WTC11 (cell line): ENCODE results near the gene IGFBPL1. TPM values are rescaled to one million over a fixed set of nuclear protein-coding genes. Genes with fewer than 3 reads are reported as not detected.

Experiments
- ATAC-seq: fragments of 200-7000 bp; cut with Tn5 transposase; 2 replicates; pipeline ENCODE4 v1.10.0; 2021; ENCODE audit warnings: mild to moderate bottlenecking, moderate library complexity
- CTCF ChIA-PET: fragments of 300-600 bp; sonication (Branson Sonifier 250); formaldehyde crosslinking; loops from one replicate; lab custom pipeline; 2021; ENCODE audit warnings: antibody characterized with exemption; lab: Charles Lee
- POLR2A ChIA-PET: fragments of 350-600 bp; sonication (Branson Sonifier 250); formaldehyde crosslinking; loops from one replicate; lab custom pipeline; 2021; ENCODE audit warnings: antibody characterized with exemption; lab: Charles Lee
- DNase-seq: peaks from one replicate; pipeline ENCODE4 v3.0.0; 2021; ENCODE audit warnings: low spot score
- H3K27ac Mint-ChIP-seq: 2 replicates; pipeline ENCODE4 v1.8.0; 2021; ENCODE audit warnings: mixed read lengths
- H3K27me3 Mint-ChIP-seq: 2 replicates; pipeline ENCODE4 v1.8.0; 2021; ENCODE audit warnings: low read depth, mild to moderate bottlenecking, moderate library complexity, mixed read lengths
- H3K36me3 Mint-ChIP-seq: 2 replicates; pipeline ENCODE4 v1.8.0; 2021; ENCODE audit warnings: mixed read lengths
- H3K4me1 Mint-ChIP-seq: 2 replicates; pipeline ENCODE4 v1.8.0; 2022; ENCODE audit warnings: mixed read lengths
- H3K4me3 Mint-ChIP-seq: 2 replicates; pipeline ENCODE4 v1.8.0; 2021; ENCODE audit warnings: mild to moderate bottlenecking, moderate library complexity, mixed read lengths
- H3K9me3 Mint-ChIP-seq: 2 replicates; pipeline ENCODE4 v1.8.0; 2021; ENCODE audit warnings: mixed read lengths
- ATF1 ChIP-seq: sonication (generic); formaldehyde crosslinking; IDR thresholded peaks from 2 replicates; pipeline ENCODE4 v1.8.1; 2023; ENCODE audit warnings: mild to moderate bottlenecking, moderate library complexity, missing genetic modification reagents
- CREB1 ChIP-seq: sonication (generic); formaldehyde crosslinking; IDR thresholded peaks from 2 replicates; pipeline ENCODE4 v1.8.0; 2023; ENCODE audit warnings: mild to moderate bottlenecking, missing genetic modification reagents
- ELF4 ChIP-seq: sonication (generic); formaldehyde crosslinking; IDR thresholded peaks from 2 replicates; pipeline ENCODE4 v1.8.1; 2022; ENCODE audit warnings: low read depth, mild to moderate bottlenecking, moderate library complexity, missing genetic modification reagents
- MXD4 ChIP-seq: fragments of 250-450 bp; sonication (Bioruptor Pico); IDR thresholded peaks from 2 replicates; pipeline ENCODE4 v1.8.0; 2021; ENCODE audit warnings: mild to moderate bottlenecking, moderate library complexity, borderline replicate concordance
- NR1H2 ChIP-seq: sonication (generic); formaldehyde crosslinking; IDR thresholded peaks from 2 replicates; pipeline ENCODE4 v1.9.0; 2021; ENCODE audit warnings: mild to moderate bottlenecking, moderate library complexity, missing genetic modification reagents
- OVOL2 ChIP-seq: fragments of 250-450 bp; sonication (Bioruptor Pico); IDR thresholded peaks from 2 replicates; pipeline ENCODE4 v1.9.0; 2021; ENCODE audit warnings: mild to moderate bottlenecking, borderline replicate concordance
- RELA ChIP-seq: sonication (generic); formaldehyde crosslinking; IDR thresholded peaks from 2 replicates; pipeline ENCODE4 v1.8.1; 2022; ENCODE audit warnings: missing genetic modification reagents, mild to moderate bottlenecking, borderline replicate concordance
- SMAD4 ChIP-seq: sonication (generic); formaldehyde crosslinking; IDR thresholded peaks from 2 replicates; pipeline ENCODE4 v1.8.0; 2022; ENCODE audit warnings: mild to moderate bottlenecking, missing genetic modification reagents
- SP1 ChIP-seq: sonication (generic); formaldehyde crosslinking; conservative IDR thresholded peaks from 2 replicates; pipeline ENCODE4 v1.8.1; 2022; ENCODE audit warnings: missing genetic modification reagents
- TCF7 ChIP-seq: sonication (generic); formaldehyde crosslinking; IDR thresholded peaks from 2 replicates; pipeline ENCODE4 v1.8.0; 2022; ENCODE audit warnings: mild to moderate bottlenecking, low read depth, missing genetic modification reagents, moderate library complexity
- ZNF138 ChIP-seq: sonication (generic); formaldehyde crosslinking; conservative IDR thresholded peaks from 2 replicates; pipeline ENCODE4 v1.8.1; 2022; ENCODE audit warnings: mild to moderate bottlenecking, moderate library complexity, missing genetic modification reagents
- ZNF219 ChIP-seq: sonication (generic); formaldehyde crosslinking; IDR thresholded peaks from 2 replicates; pipeline ENCODE4 v1.8.0; 2023; ENCODE audit warnings: missing genetic modification reagents, mild to moderate bottlenecking, borderline replicate concordance
- ZNF263 ChIP-seq: sonication (generic); formaldehyde crosslinking; IDR thresholded peaks from 2 replicates; pipeline ENCODE4 v1.8.1; 2022; ENCODE audit warnings: low read depth, mild to moderate bottlenecking, moderate library complexity, missing genetic modification reagents
- total RNA-seq: library from RNA; stranded (reverse); gene quantifications from 3 replicates; pipeline ENCODE4 v1.2.3, GENCODE V29; 2021
- TF ChIP-seq, protein P1 (sequence below): fragments of 250-450 bp; sonication (Bioruptor Pico); IDR thresholded peaks from 2 replicates; pipeline ENCODE4 v1.9.0; 2021; ENCODE audit warnings: mild to moderate bottlenecking, borderline replicate concordance
- TF ChIP-seq, protein P2 (sequence below): fragments of 250-450 bp; sonication (Bioruptor Pico); IDR thresholded peaks from 2 replicates; pipeline ENCODE4 v1.8.0; 2021; ENCODE audit warnings: mild to moderate bottlenecking
- TF ChIP-seq, protein P3 (sequence below): fragments of 250-450 bp; sonication (Bioruptor Pico); IDR thresholded peaks from 2 replicates; pipeline ENCODE4 v1.9.0; 2021; ENCODE audit warnings: mild to moderate bottlenecking
- TF ChIP-seq, protein P4 (sequence below): sonication (generic); formaldehyde crosslinking; IDR thresholded peaks from 2 replicates; pipeline ENCODE4 v1.8.0; 2022; ENCODE audit warnings: mild to moderate bottlenecking, missing genetic modification reagents

IGFBPL1 gene
- total RNA-seq, 1 experiment from 2014 or later: 36.7 TPM

DNA sequence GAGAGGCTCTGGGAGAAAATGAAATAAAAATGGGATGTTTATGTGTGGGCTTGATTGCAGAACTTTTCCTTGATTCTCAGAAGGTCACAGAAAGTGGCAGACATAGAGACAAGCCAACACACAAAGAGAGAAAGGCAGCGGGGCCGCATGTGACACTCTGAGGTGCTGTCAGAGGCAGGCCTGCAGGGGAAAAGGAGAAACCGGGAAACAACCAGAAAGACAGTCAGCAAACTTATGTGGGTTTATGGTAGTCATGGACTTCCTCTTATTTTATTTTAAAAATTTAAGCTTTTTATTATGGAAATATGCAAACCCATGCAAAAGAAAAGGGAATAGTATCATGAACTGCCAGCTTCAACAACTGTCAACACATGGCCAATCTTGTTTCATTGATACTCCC is 16.3 kb upstream of the IGFBPL1 start:
- peaks cover 3% of the 10 kb centered on the region; the same call in 1 of the 2 replicates for H3K27me3 Mint-ChIP-seq
- no peak overlapping the region for H3K27ac Mint-ChIP-seq
- 0 out of 2 replicates have a peak, but pooled peaks cover 3% of the 10 kb centered on the region for H3K36me3 Mint-ChIP-seq
- DNase-seq (no peak), ATAC-seq (no peak)
- TF ChIP-seq ELF4 (no peak), ZNF263 (no peak), OVOL2 (no peak), TCF7 (no peak), ZNF219 (CRISPR knock-in tag) (no peak)
- TF ChIP-seq, protein P1, sequence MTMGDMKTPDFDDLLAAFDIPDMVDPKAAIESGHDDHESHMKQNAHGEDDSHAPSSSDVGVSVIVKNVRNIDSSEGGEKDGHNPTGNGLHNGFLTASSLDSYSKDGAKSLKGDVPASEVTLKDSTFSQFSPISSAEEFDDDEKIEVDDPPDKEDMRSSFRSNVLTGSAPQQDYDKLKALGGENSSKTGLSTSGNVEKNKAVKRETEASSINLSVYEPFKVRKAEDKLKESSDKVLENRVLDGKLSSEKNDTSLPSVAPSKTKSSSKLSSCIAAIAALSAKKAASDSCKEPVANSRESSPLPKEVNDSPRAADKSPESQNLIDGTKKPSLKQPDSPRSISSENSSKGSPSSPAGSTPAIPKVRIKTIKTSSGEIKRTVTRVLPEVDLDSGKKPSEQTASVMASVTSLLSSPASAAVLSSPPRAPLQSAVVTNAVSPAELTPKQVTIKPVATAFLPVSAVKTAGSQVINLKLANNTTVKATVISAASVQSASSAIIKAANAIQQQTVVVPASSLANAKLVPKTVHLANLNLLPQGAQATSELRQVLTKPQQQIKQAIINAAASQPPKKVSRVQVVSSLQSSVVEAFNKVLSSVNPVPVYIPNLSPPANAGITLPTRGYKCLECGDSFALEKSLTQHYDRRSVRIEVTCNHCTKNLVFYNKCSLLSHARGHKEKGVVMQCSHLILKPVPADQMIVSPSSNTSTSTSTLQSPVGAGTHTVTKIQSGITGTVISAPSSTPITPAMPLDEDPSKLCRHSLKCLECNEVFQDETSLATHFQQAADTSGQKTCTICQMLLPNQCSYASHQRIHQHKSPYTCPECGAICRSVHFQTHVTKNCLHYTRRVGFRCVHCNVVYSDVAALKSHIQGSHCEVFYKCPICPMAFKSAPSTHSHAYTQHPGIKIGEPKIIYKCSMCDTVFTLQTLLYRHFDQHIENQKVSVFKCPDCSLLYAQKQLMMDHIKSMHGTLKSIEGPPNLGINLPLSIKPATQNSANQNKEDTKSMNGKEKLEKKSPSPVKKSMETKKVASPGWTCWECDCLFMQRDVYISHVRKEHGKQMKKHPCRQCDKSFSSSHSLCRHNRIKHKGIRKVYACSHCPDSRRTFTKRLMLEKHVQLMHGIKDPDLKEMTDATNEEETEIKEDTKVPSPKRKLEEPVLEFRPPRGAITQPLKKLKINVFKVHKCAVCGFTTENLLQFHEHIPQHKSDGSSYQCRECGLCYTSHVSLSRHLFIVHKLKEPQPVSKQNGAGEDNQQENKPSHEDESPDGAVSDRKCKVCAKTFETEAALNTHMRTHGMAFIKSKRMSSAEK (CRISPR knock-in tag): no peak
- H3K9me3 Mint-ChIP-seq: peaks cover 12% of the 10 kb centered on the region
- ChIA-PET POLR2A (no interaction called here), CTCF (no interaction called here)
- H3K4me1 Mint-ChIP-seq: peaks cover 6% of the 10 kb centered on the region; the same call in 1 of the 2 replicates
- no peak overlapping the region for H3K4me3 Mint-ChIP-seq

DNA sequence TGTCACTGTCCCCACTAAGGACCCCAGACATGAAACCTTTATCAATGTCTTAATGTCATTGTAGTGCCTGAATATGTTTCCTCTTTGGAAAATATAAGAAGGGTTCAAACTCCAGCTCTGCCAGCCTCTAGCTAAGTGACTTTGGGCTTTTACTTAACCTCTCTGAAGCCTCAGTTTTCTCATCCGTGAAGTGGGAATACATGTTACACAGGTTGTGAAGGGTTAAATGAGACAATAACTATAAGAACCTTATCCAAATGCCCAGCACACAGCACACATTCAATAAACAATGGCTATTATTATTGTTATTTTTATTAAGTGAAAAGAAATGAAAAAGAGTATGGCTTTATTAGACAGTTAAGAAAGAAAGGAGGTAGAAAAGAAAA is 15.7 kb upstream of the IGFBPL1 start:
- ChIA-PET CTCF (no interaction called here), POLR2A (no interaction called here)
- H3K36me3 Mint-ChIP-seq: 0 out of 2 replicates have a peak, but pooled peaks cover 3% of the 10 kb centered on the region
- H3K4me3 Mint-ChIP-seq: no peak overlapping the region
- peaks cover 3% of the 10 kb centered on the region; the same call in 1 of the 2 replicates for H3K27me3 Mint-ChIP-seq
- peaks cover 9% of the 10 kb centered on the region for H3K4me1 Mint-ChIP-seq
- TF ChIP-seq ATF1 (no peak), RELA (no peak), SMAD4 (CRISPR knock-in tag) (no peak), MXD4 (CRISPR knock-in tag) (no peak), NR1H2 (no peak), ZNF138 (CRISPR knock-in tag) (no peak), CREB1 (CRISPR knock-in tag) (no peak), SP1 (no peak)
- TF ChIP-seq, protein P1 (CRISPR knock-in tag): no peak
- TF ChIP-seq, protein P2, sequence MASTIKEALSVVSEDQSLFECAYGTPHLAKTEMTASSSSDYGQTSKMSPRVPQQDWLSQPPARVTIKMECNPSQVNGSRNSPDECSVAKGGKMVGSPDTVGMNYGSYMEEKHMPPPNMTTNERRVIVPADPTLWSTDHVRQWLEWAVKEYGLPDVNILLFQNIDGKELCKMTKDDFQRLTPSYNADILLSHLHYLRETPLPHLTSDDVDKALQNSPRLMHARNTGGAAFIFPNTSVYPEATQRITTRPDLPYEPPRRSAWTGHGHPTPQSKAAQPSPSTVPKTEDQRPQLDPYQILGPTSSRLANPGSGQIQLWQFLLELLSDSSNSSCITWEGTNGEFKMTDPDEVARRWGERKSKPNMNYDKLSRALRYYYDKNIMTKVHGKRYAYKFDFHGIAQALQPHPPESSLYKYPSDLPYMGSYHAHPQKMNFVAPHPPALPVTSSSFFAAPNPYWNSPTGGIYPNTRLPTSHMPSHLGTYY (CRISPR knock-in tag): no peak
- TF ChIP-seq, protein P3, sequence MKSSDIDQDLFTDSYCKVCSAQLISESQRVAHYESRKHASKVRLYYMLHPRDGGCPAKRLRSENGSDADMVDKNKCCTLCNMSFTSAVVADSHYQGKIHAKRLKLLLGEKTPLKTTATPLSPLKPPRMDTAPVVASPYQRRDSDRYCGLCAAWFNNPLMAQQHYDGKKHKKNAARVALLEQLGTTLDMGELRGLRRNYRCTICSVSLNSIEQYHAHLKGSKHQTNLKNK (CRISPR knock-in tag): no peak
- TF ChIP-seq, protein P4, sequence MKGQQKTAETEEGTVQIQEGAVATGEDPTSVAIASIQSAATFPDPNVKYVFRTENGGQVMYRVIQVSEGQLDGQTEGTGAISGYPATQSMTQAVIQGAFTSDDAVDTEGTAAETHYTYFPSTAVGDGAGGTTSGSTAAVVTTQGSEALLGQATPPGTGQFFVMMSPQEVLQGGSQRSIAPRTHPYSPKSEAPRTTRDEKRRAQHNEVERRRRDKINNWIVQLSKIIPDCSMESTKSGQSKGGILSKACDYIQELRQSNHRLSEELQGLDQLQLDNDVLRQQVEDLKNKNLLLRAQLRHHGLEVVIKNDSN: no peak
- DNase-seq: no peak
- no peak for ATAC-seq
- H3K9me3 Mint-ChIP-seq: peaks cover 12% of the 10 kb centered on the region
- H3K27ac Mint-ChIP-seq: no peak overlapping the region
